MCF 10A (cell line): ENCODE data around the gene MTOR. TPM values are rescaled to one million over a fixed set of nuclear protein-coding genes. Genes with fewer than 3 reads are reported as not detected.
A peak's percentile ranks its signal among the peaks of the same experiment; 100 is the strongest.

ENCODE experiments used
- BruUV-seq: library from RNA; stranded (reverse); fragments of 400-500 nt; replicated peaks from 2 replicates; lab custom pipeline; 2021; lab: Mats Ljungman, UMichigan
- CTCF ChIA-PET: fragments of 300-600 bp; sonication (Branson Sonifier 250); formaldehyde crosslinking; extraction: SDS; loops from one replicate; lab custom pipeline; 2021; ENCODE audit warnings: antibody characterized with exemption, inconsistent platforms; lab: Yijun Ruan, JAX
- POLR2A ChIA-PET: fragments of 300-600, 350-650 bp; sonication (Branson Sonifier 250); formaldehyde crosslinking; extraction: SDS; loops from one replicate; lab custom pipeline; 2020; ENCODE audit warnings: antibody characterized with exemption, inconsistent platforms; lab: Yijun Ruan, JAX
- DNase-seq: peaks from one replicate; pipeline ENCODE4 v3.0.0-alpha.2; 2018; ENCODE audit not compliant: unreplicated experiment
- H3K27ac Mint-ChIP-seq: one replicate; pipeline ENCODE4 v1.8.0; 2022; ENCODE audit warnings: mild to moderate bottlenecking, low read depth, mixed read lengths; ENCODE audit not compliant: unreplicated experiment
- H3K27me3 Mint-ChIP-seq: one replicate; pipeline ENCODE4 v1.8.0; 2022; ENCODE audit warnings: mixed read lengths; ENCODE audit not compliant: insufficient read depth, unreplicated experiment
- H3K36me3 Mint-ChIP-seq: one replicate; pipeline ENCODE4 v1.8.0; 2022; ENCODE audit warnings: mild to moderate bottlenecking, moderate library complexity, mixed read lengths; ENCODE audit not compliant: insufficient read depth, unreplicated experiment
- H3K4me1 Mint-ChIP-seq: one replicate; pipeline ENCODE4 v1.8.0; 2022; ENCODE audit warnings: mixed read lengths; ENCODE audit not compliant: insufficient read depth, unreplicated experiment
- H3K4me3 Mint-ChIP-seq: one replicate; pipeline ENCODE4 v1.8.0; 2022; ENCODE audit warnings: mild to moderate bottlenecking, moderate library complexity, mixed read lengths; ENCODE audit not compliant: unreplicated experiment
- H3K9me3 Mint-ChIP-seq: one replicate; pipeline ENCODE4 v1.8.0; 2022; ENCODE audit warnings: mixed read lengths; ENCODE audit not compliant: unreplicated experiment
- intact Hi-C: fragments of 100-400 bp; cut with micrococcal nuclease; formaldehyde crosslinking; loops from 2 replicates; pipeline ENCODE4 v1.14.1; 2022
- total RNA-seq: library from RNA; stranded (reverse); gene quantifications from 2 replicates; pipeline ENCODE4 v1.2.3, GENCODE V29; 2022
- TF ChIP-seq, protein P1 (sequence below): fragments of 200-600 bp; IDR thresholded peaks from one replicate; pipeline ENCODE4 v1.8.0; 2022; ENCODE audit warnings: antibody characterized with exemption, mild to moderate bottlenecking; ENCODE audit not compliant: unreplicated experiment

The MTOR gene
- total RNA-seq, 1 experiment from 2014 or later, result 45.9 TPM

DNA sequence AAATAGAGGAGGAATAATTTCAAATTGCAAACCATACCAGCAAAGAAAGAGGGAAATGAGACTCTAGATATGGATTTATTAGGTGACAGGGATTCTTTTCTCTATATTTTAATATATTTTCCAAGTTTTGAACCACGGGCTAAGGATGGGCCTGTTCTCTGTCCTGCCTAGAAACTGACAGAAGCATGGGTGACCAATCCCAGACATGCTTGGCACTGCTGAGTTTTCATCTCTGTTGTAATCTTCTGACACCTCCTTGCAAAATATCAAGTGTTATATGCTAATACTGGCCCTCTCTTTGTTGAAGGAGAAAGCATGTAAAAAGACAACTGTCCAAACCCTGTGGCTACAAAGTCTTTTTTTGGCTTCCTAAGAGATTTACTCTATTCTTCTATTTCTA is 74.0 kb downstream of the MTOR start:
- peak; percentile 2 for DNase-seq
- intact Hi-C loops, result no loop called here
- TF ChIP-seq, protein P1, sequence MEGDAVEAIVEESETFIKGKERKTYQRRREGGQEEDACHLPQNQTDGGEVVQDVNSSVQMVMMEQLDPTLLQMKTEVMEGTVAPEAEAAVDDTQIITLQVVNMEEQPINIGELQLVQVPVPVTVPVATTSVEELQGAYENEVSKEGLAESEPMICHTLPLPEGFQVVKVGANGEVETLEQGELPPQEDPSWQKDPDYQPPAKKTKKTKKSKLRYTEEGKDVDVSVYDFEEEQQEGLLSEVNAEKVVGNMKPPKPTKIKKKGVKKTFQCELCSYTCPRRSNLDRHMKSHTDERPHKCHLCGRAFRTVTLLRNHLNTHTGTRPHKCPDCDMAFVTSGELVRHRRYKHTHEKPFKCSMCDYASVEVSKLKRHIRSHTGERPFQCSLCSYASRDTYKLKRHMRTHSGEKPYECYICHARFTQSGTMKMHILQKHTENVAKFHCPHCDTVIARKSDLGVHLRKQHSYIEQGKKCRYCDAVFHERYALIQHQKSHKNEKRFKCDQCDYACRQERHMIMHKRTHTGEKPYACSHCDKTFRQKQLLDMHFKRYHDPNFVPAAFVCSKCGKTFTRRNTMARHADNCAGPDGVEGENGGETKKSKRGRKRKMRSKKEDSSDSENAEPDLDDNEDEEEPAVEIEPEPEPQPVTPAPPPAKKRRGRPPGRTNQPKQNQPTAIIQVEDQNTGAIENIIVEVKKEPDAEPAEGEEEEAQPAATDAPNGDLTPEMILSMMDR, result no peak
- H3K9me3 Mint-ChIP-seq, result no peaks in the 10 kb centered on the region
- H3K4me3 Mint-ChIP-seq, result no peak overlapping the region
- no peaks in the 10 kb centered on the region for H3K27me3 Mint-ChIP-seq
- no peak overlapping the region for H3K27ac Mint-ChIP-seq
- H3K36me3 Mint-ChIP-seq, result peaks cover 61% of the 10 kb centered on the region
- BruUV-seq, result no TSS peak
- H3K4me1 Mint-ChIP-seq, result no peaks in the 10 kb centered on the region
- POLR2A ChIA-PET, result interaction anchor here (0.8 kb wide), 1 partner anchor 89 kb away, joined by 4 read pairs; the partner anchor contains the start of gene EXOSC10
- CTCF ChIA-PET, result no interaction called here

GRCh38 chr1:11187931-11188330 is 74.4 kb downstream of the MTOR start:
- Mint-ChIP-seq H3K4me3 (no peak overlapping the region), H3K4me1 (no peaks in the 10 kb centered on the region)

DNA sequence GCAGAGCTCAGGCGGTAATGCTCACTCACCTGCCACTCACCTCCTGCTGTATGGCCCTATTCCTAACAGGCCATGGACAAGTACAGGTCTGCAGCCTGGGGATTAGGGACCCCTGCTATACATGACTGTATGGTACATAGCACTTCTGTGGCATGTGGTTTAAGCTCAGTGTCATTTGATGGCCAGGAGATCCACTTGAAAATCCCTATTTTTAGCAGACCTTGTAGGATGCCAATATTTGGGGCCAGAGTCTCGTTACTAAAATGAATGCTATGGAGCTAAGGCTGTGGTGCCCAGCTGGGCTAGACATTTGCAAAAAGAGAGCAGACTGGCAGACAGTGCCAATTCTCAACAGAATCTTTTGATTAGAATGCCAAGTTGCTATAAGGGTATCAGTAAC is 74.9 kb downstream of the MTOR start:
- CTCF ChIA-PET, result interaction anchor here (1.5 kb wide), 1 partner anchor 150 kb away, joined by 7 read pairs; no protein-coding TSS in a partner anchor

More at GRCh38 chr1:11187931-11188330, 74.4 kb downstream of the MTOR start:
- TF ChIP-seq, protein P1, result no peak
- POLR2A ChIA-PET, result interaction anchor here (0.8 kb wide), 1 partner anchor 89 kb away, joined by 4 read pairs; the partner anchor contains the start of gene EXOSC10
- CTCF ChIA-PET, result no interaction called here
- H3K36me3 Mint-ChIP-seq, result peaks cover 56% of the 10 kb centered on the region
- no peak for DNase-seq
- H3K27me3 Mint-ChIP-seq, result no peaks in the 10 kb centered on the region
- H3K27ac Mint-ChIP-seq, result no peak overlapping the region
- no TSS peak for BruUV-seq
- no peaks in the 10 kb centered on the region for H3K9me3 Mint-ChIP-seq
- intact Hi-C loops, result no loop called here

DNA sequence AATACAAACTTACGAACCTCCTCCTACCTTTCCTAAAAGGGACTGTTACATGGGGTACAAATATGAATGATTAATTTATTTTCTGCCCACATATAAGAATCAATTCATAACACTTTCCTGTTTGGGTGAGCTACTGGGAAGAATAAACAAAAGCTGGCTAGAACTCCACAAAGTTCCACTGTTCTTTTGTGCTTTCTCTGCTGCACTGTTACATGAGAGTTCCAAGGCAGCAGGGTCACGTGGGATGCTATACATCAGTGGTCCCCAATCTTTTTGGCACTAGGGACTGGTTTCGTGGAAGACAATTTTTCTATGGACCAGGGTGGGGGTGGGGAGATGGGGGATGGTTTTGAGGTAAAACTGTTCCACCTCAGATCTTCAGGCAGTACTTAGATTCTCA is 75.4 kb downstream of the MTOR start:
- H3K4me1 Mint-ChIP-seq, result no peaks in the 10 kb centered on the region
- H3K9me3 Mint-ChIP-seq, result no peaks in the 10 kb centered on the region
- CTCF ChIA-PET, result interaction anchor here (1.5 kb wide), 1 partner anchor 149 kb away, joined by 7 read pairs; no protein-coding TSS in a partner anchor
- no peak overlapping the region for H3K4me3 Mint-ChIP-seq
- POLR2A ChIA-PET, result no interaction called here
- no peaks in the 10 kb centered on the region for H3K27me3 Mint-ChIP-seq
- TF ChIP-seq, protein P1, result no peak
- no peak for DNase-seq
- intact Hi-C loops, result no loop called here
- BruUV-seq, result no TSS peak
- peaks cover 47% of the 10 kb centered on the region for H3K36me3 Mint-ChIP-seq
- no peak overlapping the region for H3K27ac Mint-ChIP-seq

More for the DNA sequence above, 74.9 kb downstream of the MTOR start:
- Mint-ChIP-seq H3K4me3 (no peak overlapping the region), H3K4me1 (no peaks in the 10 kb centered on the region), H3K27me3 (no peaks in the 10 kb centered on the region), H3K9me3 (no peaks in the 10 kb centered on the region), H3K36me3 (peaks cover 52% of the 10 kb centered on the region), H3K27ac (no peak overlapping the region)
- intact Hi-C loops, result no loop called here
- TF ChIP-seq, protein P1, result no peak
- no TSS peak for BruUV-seq
- no peak for DNase-seq
- POLR2A ChIA-PET, result no interaction called here
